Measurements from ENCODE around the gene SLC26A6.

SLC26A6 gene

GRCh38 chr3:48599077-48599501, 36.2 kb downstream of the SLC26A6 start:
- DNase-seq (ENCODE audit: low spot score): no peak

GRCh38 chr3:48598323-48599076, 36.8 kb downstream of the SLC26A6 start:
- peak; percentile 98 for DNase-seq (ENCODE audit: low spot score)

- no peak for DNase-seq (ENCODE audit: low spot score)
Measured at GRCh38 chr3:48597408-48597800, 37.9 kb downstream of the SLC26A6 start.

GRCh38 chr3:48596676-48597407, 38.4 kb downstream of the SLC26A6 start:
- DNase-seq (ENCODE audit: low spot score): no peak

GRCh38 chr3:48596157-48596556, 39.1 kb downstream of the SLC26A6 start:
- DNase-seq (ENCODE audit: low spot score): no peak

- peak; percentile 97 for DNase-seq (ENCODE audit: low spot score)
Measured at GRCh38 chr3:48595526-48596121, 39.6 kb downstream of the SLC26A6 start.

- DNase-seq (ENCODE audit: low spot score): peak; percentile 62
Measured at GRCh38 chr3:48595075-48595525, 40.2 kb downstream of the SLC26A6 start, which contains the start of gene COL7A1. COL7A1 (minus strand) TSS chr3:48595329; CDS start chr3:48595159, 170 bp downstream.

- no peak for DNase-seq (ENCODE audit: low spot score)
Measured at GRCh38 chr3:48594417-48595049, 40.7 kb downstream of the SLC26A6 start.

GRCh38 chr3:48593337-48593736, 41.9 kb downstream of the SLC26A6 start:
- no peak for DNase-seq (ENCODE audit: low spot score)

GRCh38 chr3:48592519-48593087, 42.7 kb downstream of the SLC26A6 start:
- DNase-seq (ENCODE audit: low spot score): no peak

GRCh38 chr3:48591886-48592518, 43.3 kb downstream of the SLC26A6 start:
- no peak for DNase-seq (ENCODE audit: low spot score)

- DNase-seq (ENCODE audit: low spot score): no peak
Measured at GRCh38 chr3:48591436-48591835, 43.8 kb downstream of the SLC26A6 start.

- no peak for DNase-seq (ENCODE audit: low spot score)
Measured at GRCh38 chr3:48588230-48588629, 47.0 kb downstream of the SLC26A6 start.

GRCh38 chr3:48587686-48588085, 47.6 kb downstream of the SLC26A6 start:
- DNase-seq (ENCODE audit: low spot score): no peak

- DNase-seq (ENCODE audit: low spot score): no peak
Measured at GRCh38 chr3:48585411-48585810, 49.9 kb downstream of the SLC26A6 start.

- DNase-seq (ENCODE audit: low spot score): no peak
Measured at GRCh38 chr3:48584836-48585235, 50.4 kb downstream of the SLC26A6 start.

- no peak for DNase-seq (ENCODE audit: low spot score)
Measured at GRCh38 chr3:48581621-48582481, 53.4 kb downstream of the SLC26A6 start.

GRCh38 chr3:48576647-48577046, 58.6 kb downstream of the SLC26A6 start:
- no peak for DNase-seq (ENCODE audit: low spot score)
